ENCODE measurements around the gene VDR.
A peak's percentile ranks its signal among the peaks of the same experiment; 100 is the strongest.

Gene VDR

GRCh38 chr12:47920913-47921312, 16.1 kb upstream of the VDR start:
- intact Hi-C loops (cut with DNase I; ENCODE audit: low total_unique reads), result no loop called here
- no peaks in the 10 kb centered on the region for H3K36me3 ChIP-seq
- peaks cover 0 to 4% of the 10 kb centered on the region in 2 donors for H3K27me3 ChIP-seq
- no peak for DNase-seq
- no peak overlapping the region for H3K4me3 ChIP-seq
- no peaks in the 10 kb centered on the region for H3K9me3 ChIP-seq
- H3K27ac ChIP-seq, result no peak overlapping the region
- no peaks in the 10 kb centered on the region for H3K4me1 ChIP-seq
- TF ChIP-seq CTCF (IDR thresholded peaks at IDR 0.05), result no peak

GRCh38 chr12:47913081-47913480, 8.3 kb upstream of the VDR start:
- Histone ChIP-seq H3K9me3 (no peaks in the 10 kb centered on the region), H3K27me3 (no peaks in the 10 kb centered on the region), H3K4me3 (no peak overlapping the region), H3K4me1 (no peaks in the 10 kb centered on the region), H3K27ac (no peak overlapping the region), H3K36me3 (no peaks in the 10 kb centered on the region)
- no peak for DNase-seq
- TF ChIP-seq CTCF (IDR thresholded peaks at IDR 0.05), result no peak
- intact Hi-C loops (cut with DNase I; ENCODE audit: low total_unique reads), result no loop called here

- Histone ChIP-seq H3K27ac (no peak overlapping the region), H3K4me1 (no peaks in the 10 kb centered on the region), H3K9me3 (no peaks in the 10 kb centered on the region), H3K36me3 (no peaks in the 10 kb centered on the region), H3K27me3 (no peaks in the 10 kb centered on the region), H3K4me3 (no peak overlapping the region)
- no peak for TF ChIP-seq CTCF (IDR thresholded peaks at IDR 0.05)
- intact Hi-C loops (cut with DNase I; ENCODE audit: low total_unique reads), result no loop called here
- no peak for DNase-seq
These were observed 7.8 kb upstream of the VDR start for GRCh38 chr12:47912556-47912955.

- intact Hi-C loops (cut with DNase I; ENCODE audit: low total_unique reads), result no loop called here
- H3K27me3 ChIP-seq, result no peaks in the 10 kb centered on the region
- no peaks in the 10 kb centered on the region for H3K36me3 ChIP-seq
- H3K27ac ChIP-seq, result no peak overlapping the region
- no peak for DNase-seq
- H3K4me1 ChIP-seq, result no peaks in the 10 kb centered on the region
- no peak for TF ChIP-seq CTCF (IDR thresholded peaks at IDR 0.05)
- no peak overlapping the region for H3K4me3 ChIP-seq
- H3K9me3 ChIP-seq, result no peaks in the 10 kb centered on the region
These were observed 6.2 kb upstream of the VDR start for GRCh38 chr12:47910981-47911380.

GRCh38 chr12:47910486-47910885, 5.7 kb upstream of the VDR start:
- H3K27ac ChIP-seq, result no peak overlapping the region
- no peaks in the 10 kb centered on the region for H3K27me3 ChIP-seq
- TF ChIP-seq CTCF (IDR thresholded peaks at IDR 0.05), result no peak
- H3K9me3 ChIP-seq, result no peaks in the 10 kb centered on the region
- H3K36me3 ChIP-seq, result no peaks in the 10 kb centered on the region
- peak in 1 of 2 donors; percentile 72 for DNase-seq
- intact Hi-C loops (cut with DNase I; ENCODE audit: low total_unique reads), result no loop called here
- H3K4me1 ChIP-seq, result peaks cover 0 to 2% (median 0%) of the 10 kb centered on the region in 4 donors
- H3K4me3 ChIP-seq, result no peak overlapping the region

- TF ChIP-seq CTCF (IDR thresholded peaks at IDR 0.05), result no peak
- Histone ChIP-seq H3K9me3 (no peaks in the 10 kb centered on the region), H3K27me3 (no peaks in the 10 kb centered on the region), H3K36me3 (no peaks in the 10 kb centered on the region), H3K27ac (no peak overlapping the region), H3K4me1 (peaks cover 0 to 5% (median 0%) of the 10 kb centered on the region in 4 donors), H3K4me3 (no peak overlapping the region)
- intact Hi-C loops (cut with DNase I; ENCODE audit: low total_unique reads), result no loop called here
- DNase-seq, result peak in 1 of 2 donors; percentile 25
These were observed 5.2 kb upstream of the VDR start for GRCh38 chr12:47909839-47910465.
